ENCODE results near the gene MBNL1.
A peak's percentile ranks its signal among the peaks of the same experiment; 100 is the strongest.

MBNL1 gene

GRCh38 chr3:152268555-152269055 lies at the start of gene MBNL1:
MBNL1 (plus strand) TSS chr3:152268929; CDS start chr3:152300194, 31,265 bp downstream.
- peak; percentile 45 for DNase-seq

GRCh38 chr3:152219216-152219615 lies 49.5 kb upstream of the MBNL1 start:
- DNase-seq, result no peak

- no peak for DNase-seq
Measured at GRCh38 chr3:152219769-152220255, 48.9 kb upstream of the MBNL1 start.

DNA sequence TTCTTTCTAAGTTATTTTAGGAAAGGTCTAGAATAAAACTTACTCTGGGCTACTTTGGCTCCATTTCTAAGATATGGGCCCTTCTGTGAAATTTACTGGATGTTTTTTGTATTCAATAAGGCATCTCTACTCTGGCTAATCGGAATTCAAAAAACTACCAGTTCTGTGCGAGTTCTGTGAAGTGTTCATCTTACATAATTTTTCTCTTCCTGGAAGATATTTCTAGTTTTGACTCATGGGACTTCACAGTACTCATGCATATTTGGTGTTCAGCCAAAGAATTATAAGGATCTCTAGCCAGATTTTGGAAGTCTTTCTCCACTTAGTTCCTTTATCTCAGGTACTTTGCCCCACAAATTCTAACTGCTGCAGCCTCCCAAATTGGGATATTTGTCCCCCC lies 46.4 kb upstream of the MBNL1 start:
- DNase-seq, result no peak

DNA sequence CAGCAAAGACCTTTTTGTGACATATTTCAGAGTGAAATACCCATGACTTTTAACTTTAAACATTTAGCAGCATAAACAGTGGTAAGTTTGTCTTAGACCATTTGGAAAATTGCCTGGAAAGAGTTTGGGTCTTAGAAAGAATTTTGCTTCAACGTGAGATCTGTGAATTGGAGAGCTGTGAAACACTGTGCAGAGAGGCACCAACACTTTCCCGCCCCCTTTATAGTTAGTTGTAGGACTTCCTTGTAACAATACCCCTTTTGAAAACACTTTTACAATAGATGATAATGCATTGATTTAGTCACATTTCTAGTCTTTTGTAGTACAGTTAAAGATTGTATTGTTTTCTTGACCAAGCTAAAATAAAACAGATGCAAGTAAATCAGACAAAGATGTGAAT lies 43.5 kb upstream of the MBNL1 start:
- DNase-seq, result no peak

DNA sequence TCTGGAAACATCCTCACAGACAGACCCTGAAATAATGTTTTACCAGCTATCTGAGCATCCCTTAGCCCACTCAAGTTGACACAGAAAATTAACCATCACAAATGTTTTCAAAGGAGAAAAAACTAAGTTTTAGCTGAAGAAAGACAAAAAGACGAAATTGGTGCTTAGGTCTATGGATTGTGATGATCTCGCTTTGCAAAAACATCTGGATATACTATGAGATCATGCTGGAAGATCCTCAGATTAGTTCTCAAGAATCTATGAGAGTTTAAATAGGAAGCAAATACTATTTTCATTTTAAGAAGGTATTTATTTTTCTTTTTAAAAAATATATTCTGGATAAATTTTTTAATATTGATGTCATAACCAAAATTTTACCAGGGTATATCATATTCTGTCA lies 42.6 kb upstream of the MBNL1 start:
- DNase-seq, result no peak

GRCh38 chr3:152227027-152227426 lies 41.7 kb upstream of the MBNL1 start:
- no peak for DNase-seq

DNA sequence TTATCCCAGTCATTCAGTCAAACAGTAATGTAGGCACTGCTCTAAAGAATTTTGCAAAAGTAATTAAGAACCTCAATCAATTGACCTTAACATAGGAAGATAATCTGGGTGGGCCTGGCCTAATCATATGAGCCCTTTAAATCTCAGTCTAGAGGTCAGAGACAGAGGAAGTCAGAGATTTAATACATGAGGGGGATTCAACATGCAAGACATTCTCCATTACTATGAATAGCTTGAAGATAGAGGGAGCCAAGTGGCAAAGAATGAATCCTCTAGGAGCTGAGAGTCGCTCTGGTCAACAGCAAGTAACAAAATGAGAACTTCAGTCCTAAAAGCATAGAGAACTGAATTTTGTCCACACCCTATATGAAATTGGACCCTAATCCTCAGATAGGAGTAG lies 39.0 kb upstream of the MBNL1 start:
- no peak for DNase-seq

DNA sequence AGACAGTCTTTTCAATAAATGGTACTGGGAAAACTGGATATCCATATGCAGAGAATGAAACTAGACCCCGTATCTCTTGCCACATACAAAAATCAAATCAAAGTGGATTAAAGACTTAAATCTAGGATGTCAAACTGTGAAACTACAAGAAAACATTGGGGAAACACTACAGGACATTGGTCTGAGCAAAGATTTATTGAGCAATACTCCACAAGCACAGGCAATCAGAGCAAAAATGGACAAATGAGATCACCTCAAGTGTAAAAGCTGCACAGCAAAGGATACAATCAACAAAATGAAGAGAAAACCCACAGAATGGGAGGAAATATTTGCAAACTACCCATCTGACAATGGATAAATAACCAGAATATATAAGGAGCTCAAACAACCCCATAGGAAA lies 38.4 kb upstream of the MBNL1 start:
- no peak for DNase-seq

- DNase-seq, result no peak
Measured at GRCh38 chr3:152232001-152232400, 36.7 kb upstream of the MBNL1 start.

- no peak for DNase-seq
Measured at GRCh38 chr3:152232679-152233078, 36.0 kb upstream of the MBNL1 start.

DNA sequence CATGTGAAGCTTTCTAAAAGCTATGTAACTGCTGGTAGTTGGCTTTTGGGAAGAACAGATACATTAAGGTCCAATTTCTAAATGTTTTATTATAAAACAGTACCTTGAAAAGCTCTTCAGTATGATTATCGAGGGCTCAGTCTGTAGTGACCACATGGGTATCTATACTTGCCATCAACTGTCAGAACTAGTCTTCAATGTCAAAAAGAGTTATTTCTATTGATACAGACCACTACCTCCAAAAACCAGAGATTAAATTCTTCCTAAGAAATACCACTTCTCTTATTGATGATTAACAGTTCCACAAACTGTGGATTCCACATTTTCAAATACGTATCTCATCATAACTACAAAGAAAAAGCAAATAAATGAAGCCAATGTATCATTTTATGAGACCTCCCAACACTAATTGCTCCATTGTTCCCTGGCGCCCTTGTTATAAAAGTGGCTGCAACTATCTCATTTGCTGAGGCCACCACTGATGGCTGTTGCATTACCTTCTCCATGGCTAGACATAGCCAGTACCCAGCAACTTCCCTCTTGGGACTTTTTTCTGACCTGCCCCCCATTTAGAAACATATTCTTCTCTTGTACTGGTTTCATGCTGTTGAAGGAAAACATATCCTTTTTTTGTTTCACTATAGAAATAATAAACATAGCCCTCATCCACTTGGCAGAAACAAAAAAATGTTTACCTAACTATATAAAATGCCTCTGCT lies 33.9 kb upstream of the MBNL1 start:
- no peak for DNase-seq

GRCh38 chr3:152235709-152236298 lies 32.9 kb upstream of the MBNL1 start:
- DNase-seq, result no peak

GRCh38 chr3:152236716-152237115 lies 32.0 kb upstream of the MBNL1 start:
- DNase-seq, result no peak

- no peak for DNase-seq
Measured at GRCh38 chr3:152241142-152242017, 27.3 kb upstream of the MBNL1 start.

DNA sequence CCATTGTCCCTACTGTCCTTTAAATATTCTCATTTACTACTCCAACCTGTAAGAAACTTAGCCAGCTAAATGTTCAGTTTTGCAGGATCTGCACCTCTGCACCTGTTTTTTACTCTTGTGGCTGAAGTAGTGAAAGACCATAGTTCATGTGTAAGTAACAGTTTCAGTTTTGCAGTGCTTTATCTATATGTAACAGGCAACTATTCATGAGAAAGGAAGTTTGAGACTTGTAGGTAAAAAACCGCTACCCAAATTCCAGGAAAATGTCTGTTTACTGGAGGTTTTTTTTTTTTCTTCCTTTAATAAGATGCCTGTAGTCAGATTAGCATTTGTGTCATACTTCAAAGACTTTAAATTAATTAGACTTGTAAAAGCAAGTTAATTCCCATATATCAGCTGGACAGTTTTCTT lies 25.4 kb upstream of the MBNL1 start:
- DNase-seq, result no peak

DNA sequence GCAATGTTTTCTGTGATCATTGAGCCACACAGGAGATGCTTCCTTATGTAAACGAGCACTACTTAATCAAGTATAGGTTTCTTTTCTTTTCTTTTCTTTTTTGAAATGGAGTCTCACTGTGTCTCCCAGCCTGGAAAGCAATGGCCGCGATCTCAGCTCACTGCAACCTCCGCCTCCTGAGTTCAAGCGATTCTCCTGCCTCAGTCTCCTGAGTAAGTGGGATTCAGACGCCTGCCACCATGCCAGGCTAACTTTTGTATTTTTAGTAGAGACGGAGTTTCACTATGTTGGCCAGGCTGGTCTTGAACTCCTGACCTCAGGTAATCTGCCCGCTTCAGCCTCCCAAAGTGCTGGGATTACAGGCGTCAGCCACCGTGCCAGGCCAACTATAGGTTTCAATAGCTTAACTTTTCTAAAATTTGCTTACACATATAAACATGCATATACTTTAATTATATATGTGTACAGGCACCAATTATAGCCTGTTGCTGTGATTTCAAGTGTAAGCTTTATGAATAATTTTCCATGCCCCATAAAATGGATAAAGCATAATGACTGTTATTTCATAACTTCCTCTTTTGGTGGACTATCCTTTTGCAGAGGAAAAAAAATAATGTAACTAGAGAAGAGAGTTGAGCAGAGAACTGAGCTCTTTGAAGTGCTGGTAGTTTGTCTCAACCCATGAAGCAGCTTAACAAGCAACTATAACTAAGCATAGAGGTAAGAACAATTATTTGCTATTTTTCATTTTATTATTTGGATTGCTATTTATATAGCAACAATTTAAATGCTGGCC lies 24.8 kb upstream of the MBNL1 start:
- no peak for DNase-seq

DNA sequence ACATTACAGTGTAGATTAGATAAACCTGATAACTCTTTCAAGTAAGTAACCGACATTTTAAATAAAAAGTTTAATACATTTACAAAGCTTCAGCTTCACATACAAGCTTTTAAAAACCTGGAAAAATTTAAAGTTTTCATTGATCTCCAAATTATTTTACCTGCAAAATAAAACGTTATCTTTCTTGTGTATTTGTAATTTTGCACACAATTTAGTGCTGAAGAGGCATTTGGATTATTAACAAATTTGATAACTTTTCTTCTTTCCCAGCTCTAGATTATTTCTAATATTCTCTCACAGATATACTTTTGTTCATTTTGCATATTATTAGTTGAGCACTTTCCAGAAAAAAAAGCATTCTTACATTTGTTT lies 24.2 kb upstream of the MBNL1 start:
- DNase-seq, result no peak

DNA sequence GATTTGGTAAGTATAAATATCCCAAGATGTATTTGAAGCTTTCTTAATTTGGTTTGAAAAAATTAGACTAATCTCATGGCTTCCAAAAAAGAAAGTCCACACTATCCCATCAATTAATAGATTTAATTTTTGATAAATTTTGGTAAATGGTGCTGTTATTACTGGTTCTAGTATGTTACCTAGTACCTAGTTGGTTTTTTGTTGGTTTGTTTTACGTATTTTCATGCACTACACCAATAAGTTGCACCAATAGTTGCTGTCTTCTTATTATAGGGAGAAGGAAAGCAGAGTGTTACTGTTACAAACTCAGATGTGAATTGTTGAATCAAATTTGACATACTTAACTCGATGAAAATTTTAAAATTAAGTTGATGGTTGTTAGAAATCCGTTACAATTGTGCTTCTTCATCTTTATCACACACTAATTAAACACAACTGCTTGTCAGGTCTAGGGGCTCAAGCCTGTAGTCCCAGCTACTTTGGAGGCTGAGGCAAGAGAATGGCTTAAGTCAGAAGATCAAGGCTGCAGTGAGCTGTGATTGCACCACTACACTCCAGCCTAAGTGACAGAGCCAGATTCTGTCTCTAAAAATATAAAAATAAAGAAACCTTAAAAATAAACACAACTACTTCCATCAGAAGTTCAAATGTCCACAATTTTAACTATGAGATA lies 23.1 kb upstream of the MBNL1 start:
- DNase-seq, result no peak

DNA sequence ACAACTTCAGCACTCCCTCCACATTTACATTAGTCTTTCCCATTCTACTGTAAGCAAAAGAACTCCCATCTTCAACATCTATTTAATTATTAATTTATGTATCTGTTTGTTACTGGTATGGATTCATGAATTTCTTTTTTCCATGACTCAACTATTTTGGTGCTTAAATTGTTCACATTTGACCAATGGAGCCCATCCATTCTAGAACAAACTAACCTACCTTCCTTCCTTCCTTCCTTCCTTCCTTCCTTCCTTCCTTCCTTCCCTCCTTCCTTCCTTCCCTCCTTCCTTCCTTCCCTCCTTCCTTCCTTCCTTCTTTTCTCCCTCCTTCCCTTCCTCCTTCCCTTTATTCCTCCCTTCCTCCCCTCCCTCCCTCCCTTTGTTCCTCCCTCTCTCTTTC lies 16.8 kb upstream of the MBNL1 start:
- no peak for DNase-seq

GRCh38 chr3:152252755-152253154 lies 16.0 kb upstream of the MBNL1 start:
- no peak for DNase-seq

DNA sequence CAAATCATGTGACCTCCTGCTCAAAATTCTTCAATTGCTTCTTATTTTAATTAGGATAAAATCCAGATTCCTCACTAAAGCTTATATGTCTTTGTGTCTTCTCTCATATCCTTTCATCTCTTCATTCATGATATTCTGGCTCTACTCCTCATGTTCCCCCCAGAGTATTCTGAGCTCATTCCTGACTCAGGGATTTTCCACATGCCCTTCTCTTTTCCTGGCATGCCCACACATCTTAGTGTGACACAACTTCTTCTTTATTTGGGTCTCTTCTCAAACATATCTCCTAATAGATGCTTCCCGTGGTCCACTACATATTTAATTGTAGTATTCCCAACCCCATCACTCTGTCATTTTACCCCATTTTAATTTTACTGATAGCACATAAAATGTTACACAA lies 15.2 kb upstream of the MBNL1 start:
- DNase-seq, result no peak

All from NCI-H2029 treated with DMSO at 0.1 percent for 48 hours (cell line).